ENCODE data around the gene DMXL1.

The DMXL1 gene

DNA sequence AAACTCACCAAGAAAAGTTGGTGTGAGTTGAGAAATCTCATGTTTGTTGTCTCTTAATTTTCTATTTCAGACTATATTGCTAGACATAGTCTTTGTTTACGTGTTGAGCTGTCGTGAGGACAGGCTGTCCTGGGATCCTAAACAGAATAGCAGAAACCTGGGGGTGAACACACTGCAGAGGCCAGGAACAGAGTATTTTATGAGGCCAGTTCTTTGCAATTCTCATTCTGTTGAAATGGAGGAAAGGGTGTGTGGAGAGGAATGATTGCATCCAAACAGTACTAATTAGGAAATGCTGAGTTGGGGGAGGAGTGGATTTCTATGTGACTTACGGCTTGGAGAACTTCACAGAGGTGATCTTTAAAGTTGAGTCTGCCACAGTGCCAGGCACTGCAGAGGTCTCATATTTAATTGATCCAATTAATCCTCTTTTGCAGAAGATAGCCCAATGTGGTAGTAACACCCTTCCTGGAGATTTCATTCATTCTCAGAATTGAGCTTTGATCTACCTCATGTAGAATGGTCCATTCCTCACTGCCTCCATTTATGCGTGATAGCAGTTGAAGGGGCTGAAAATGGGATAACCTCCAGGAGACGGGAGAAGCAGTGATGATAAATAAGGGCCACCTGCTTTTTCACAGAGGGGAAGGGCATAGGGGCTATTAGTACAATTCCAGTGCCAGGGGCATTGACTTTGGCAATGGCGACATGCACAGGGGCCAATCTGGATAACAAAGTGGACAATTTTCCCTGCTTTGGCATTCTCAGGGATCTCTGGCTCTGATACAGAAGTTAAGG lies 200.3 kb downstream of the DMXL1 start:
- peak in 3 of 4 experiments; percentile 42 to 60 (median 56) for DNase-seq

DNA sequence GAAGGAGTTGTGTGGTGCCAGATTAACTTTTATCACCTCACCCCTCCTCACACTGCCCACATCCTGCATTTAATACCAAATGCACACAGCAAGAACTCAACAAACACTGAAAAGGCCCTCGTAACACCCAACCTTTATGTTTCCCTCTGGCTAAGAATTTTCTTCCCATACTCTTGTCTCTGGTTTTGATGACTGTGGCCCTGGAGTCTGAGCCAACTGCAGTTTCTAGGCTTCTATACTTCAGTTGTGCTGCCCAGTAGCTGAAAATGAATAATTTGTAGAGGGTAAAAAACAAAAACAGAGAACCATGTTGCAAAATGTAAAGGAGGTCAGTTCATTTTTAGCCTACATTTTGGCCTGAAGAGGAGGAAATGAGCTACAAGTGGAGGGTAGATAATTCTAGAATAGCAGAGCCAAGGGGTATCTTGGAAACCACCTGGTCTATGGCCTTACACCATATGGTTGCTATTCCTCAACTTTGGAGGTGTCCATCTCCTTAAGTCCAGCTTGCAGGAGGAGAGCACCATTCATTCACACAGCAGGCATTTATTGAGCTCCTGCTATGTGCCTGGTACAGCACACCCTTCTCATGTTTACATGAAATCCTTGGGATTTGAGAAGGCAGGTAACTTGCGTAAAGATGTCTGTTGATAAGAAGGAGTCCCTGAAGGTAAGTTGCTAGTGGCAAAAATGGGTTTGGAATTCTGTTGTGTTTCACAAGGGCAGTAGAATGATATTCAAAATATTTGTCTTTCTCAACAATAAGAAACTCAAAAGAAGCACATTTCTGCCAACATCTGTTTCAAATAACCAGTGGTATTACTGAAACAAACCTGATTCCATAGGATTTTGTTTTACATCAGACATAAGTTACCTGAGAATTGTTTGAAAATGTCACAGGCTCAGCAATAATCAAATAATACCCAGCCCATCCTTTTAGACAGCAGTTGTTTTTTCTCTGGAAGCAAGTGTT lies 201.2 kb downstream of the DMXL1 start:
- DNase-seq: no peak

GRCh38 chr5:119273391-119273839 lies 202.5 kb downstream of the DMXL1 start:
- peak; percentile 57 to 75 (median 73) for DNase-seq

- no peak for DNase-seq
These were observed 203.3 kb downstream of the DMXL1 start for GRCh38 chr5:119274030-119274766.

DNA sequence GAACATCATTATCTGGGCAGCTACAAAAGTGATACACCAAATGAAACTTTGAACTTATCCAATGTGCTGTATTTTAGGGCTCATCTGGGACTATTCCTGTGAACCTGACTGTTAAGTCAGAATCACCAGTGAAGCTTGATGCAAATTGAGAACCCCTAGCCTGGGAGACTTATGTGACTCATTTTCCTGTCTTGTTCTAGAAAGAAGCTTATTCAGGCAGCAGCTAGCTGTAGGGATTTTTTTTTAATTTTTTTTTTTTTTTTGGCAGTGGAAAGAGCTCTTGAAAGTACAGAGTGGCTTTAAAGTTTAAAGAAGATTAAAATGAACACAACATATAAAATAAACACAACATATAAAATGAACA lies 203.9 kb downstream of the DMXL1 start:
- DNase-seq: peak; percentile 34 to 74 (median 57)

DNA sequence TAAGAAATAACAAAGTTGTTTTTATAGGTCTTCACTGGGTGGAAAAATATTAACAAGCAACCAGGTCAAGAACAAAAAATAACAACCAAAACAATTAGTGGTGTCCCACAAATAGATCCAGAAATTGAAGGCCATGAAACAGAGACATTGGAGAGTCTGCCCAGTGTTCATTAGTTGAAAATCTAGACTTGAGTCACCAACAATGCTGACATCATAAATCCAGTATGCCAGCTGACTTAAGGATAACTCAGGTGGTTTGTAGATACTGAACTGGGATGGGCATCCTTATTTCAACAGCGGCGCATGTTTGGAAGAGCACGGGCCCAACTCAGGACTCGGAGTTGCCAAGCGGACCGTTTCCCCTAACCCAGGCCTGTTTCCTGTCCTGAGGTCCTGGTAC lies 204.3 kb downstream of the DMXL1 start:
- DNase-seq: peak in 2 of 4 experiments; percentile 7 to 24

DNA sequence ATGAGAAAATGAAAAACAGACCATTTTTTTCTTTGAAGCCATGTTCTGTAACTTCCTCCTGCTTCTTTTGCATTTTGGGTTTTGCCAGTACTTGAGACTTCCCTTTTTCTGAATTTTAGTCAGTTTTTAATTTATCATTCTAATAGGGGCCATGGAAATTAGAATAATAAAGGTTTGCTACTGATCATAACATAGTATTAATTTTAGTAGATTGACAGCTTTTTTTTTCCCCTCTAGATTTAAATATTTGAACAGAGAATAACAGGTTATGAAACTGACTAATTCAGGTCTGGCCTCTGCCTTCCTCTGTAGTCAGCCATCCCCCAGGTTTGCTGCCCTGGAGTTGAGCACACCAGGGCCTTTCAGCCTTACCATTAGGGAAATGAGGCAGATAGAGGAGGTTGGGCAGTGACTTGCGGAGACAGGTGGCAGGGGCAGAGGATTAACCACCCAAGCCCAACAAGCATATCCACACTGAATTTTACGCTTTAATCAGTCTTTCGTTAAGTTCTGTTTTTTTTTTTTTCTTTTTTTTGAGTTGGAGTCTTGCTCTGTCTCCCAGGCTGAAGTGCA lies 204.8 kb downstream of the DMXL1 start:
- peak in 3 of 4 experiments; percentile 38 to 61 (median 60) for DNase-seq

DNA sequence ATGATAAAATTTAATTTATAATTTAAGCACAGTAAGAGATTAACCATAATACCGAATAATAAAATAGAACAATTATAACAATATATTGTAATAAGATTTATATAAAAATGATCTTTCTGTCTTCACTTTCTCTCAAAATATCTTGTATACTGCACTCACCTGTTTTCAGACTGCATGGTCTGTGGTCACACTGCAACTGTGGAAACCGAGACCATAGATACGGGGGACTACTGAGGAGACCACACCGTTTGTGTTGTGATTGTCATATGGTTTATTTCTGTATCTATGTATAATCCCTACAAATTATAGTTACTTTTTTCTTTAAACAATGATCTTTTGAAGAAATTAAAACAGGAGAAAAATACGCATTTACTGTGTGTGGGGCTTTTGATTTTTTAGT lies 206.1 kb downstream of the DMXL1 start:
- no peak for DNase-seq

DNA sequence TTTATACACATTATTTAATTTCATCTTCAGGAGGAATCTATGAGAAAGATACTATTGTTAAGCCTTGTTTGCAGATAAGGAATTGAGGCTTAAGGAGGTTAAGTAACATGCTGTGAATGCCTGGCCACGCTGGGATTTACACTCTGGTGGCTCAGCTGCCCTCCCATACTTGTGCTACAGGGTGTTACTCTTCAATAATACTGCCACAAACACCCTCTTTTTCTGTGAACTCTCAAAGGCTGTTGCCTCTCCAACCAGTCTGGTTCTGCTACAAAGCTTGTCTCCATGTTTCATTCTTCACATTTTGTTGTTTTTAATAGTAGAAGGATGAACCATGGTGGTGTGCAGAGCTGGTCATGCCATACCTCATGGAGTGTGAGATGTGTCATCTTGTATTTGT lies 208.2 kb downstream of the DMXL1 start:
- DNase-seq: no peak

- no peak for DNase-seq
These were observed 209.5 kb downstream of the DMXL1 start for GRCh38 chr5:119280380-119280779.

- no peak for DNase-seq
These were observed 211.7 kb downstream of the DMXL1 start for GRCh38 chr5:119282628-119283027.

DNA sequence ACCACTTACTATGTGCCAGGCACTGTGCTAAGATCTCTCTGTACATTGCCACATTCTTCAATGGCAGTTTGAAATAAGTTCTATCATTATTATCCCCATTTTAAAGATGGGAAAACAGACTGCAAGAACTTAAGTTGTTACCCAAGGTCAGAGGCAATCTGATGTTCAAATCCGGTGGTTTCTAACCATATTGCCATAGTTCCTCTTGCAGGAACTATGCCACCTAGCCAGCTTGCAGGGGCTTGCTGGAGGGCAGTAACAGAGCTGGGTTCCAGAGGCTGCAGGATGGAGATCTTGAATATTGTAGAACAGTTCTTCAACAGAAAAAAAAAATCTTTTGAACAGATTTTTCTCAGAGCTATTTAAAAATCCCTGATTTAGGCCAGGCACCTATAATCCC lies 213.1 kb downstream of the DMXL1 start:
- no peak for DNase-seq

DNA sequence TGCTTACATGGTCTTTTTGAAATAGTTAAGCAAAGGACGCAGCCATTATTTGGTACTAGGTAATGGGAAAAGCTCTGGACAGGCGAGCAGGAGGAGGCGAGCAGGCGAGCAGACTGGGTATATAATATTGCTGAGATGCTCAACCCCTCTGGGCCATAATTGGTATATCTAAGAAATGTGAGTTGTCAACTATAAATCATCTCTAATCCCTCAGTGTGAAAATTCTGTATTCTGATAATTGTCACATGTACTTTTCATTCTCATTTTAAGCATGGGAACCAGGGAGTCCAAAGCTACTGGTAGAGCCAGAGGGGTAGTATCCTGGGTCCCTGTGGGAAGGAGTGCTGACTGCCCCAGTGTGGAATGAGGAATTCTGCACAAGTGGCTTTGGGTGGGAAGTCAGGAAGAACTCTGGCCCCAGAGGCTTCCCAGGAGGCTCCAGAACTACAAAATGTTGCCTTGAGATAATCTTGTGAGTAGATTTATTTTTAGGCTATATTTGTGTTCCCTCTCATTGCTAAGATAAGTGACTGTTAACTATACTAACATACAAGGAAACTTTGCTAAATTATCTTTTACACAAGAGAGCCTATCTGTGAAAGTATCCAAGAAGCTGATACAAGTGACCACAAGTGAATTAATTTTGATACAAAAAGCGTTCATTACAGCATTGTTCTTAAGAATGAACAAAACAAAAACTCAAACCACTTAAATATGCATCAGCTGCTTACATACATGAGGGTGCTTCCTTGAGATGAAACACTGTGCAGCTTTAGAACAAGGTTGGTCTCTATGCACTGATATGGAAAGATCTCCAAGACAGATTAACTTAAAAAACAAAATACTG lies 214.4 kb downstream of the DMXL1 start:
- DNase-seq: no peak

- DNase-seq: no peak
These were observed 215.9 kb downstream of the DMXL1 start for GRCh38 chr5:119286511-119287488.

DNA sequence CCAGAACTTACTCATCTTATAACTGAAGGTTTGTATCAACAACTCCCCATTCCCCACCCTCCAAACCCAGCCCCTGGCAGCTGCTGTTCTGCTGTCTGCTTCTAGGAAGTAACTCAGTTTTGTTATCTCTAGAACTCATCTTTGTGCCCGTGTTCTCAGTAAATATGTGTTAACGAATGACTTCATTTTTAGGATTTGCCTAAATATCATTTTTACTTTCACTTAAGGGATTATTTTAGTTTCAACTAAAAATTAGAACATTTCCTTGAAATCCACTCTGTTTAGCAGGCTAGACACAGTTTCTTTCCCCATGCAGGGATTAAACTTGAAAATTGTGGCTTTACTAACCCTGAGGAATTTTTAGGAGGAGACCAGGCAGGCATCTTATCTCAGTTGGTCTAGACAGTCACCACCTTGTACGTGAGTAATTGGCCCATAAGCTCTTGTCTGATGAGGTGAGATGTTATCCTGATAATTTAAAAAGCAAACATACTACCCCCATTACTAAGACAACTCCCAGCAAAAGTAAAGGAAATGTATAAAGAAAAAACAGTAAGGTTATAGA lies 216.7 kb downstream of the DMXL1 start:
- no peak for DNase-seq

DNA sequence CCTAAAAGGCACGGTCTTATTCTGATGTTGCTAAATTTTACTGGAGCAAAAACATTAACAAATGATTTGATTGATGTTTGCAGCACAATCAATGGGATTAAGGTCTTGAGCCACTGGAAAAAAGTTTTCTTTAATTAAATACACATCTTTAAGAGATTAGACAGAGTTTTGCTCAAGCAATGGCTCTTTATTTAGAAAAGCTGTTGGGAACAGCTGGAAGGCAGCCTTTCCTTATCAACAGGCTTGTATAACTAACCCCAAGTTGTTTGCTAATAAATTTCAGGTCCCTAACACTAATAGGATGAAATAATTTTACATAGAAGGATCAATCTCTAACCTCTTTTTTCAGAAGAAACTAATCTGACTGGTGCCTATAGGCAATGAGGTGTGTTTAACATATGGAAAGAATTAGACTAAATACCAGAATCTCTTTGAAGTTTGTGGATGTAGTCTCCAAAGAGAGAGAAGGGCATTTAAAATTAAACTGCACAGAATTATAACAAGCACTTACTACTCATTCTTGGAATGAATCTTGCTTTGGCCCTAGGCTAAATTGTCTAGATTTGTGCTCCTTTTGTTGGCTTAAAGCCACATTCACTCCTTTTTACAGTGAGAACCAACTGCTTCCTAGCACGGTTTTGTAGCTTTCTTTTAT lies 217.6 kb downstream of the DMXL1 start:
- no peak for DNase-seq

DNA sequence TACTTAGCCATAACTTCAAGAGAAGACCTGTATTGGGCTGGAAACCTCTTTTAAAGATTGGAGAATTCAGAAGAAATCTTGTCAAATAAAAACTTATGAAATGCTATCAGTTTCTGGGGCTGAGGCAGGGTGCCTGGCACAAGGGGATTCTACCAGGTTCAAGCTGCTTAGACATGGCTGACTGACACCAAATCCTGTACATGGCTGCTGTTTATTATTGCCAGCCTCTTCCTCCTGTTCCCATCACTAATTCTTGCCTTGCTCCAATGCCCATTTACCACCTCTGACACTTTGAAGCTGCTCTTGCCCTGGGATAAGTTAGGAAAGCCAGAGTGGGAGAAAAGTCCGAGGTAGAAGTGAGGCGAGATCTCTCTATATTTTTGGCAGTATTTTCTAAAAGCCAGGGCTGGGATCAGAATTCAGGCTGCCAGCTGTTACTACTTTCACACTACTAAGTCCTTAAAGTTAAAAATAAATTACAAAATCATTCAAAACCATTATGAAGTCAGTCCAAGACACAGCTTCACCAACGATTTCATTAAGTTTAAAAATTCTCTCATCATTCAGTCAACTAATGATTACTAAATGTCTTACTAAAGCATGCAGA lies 218.7 kb downstream of the DMXL1 start:
- no peak for DNase-seq

- peak; percentile 49 to 82 (median 62) for DNase-seq
These were observed 219.3 kb downstream of the DMXL1 start for GRCh38 chr5:119290161-119290569.

GRCh38 chr5:119290607-119291006 lies 219.7 kb downstream of the DMXL1 start:
- no peak for DNase-seq

All from suppressor macrophage (primary cell).